Stomach (tissue), 9 donors: ENCODE results near the gene GNS. TPM values are rescaled to one million over a fixed set of nuclear protein-coding genes. Genes with fewer than 3 reads are reported as not detected.
A peak's percentile ranks its signal among the peaks of the same experiment; 100 is the strongest.

Source experiments
- DNase-seq, 2 donors: peaks; one replicate each; pipeline versions ENCODE4 v3.0.0 to v3.0.0-alpha.2; 2013 to 2019
- H3K27ac ChIP-seq, 5 donors: fragments of 200-600 bp in 4 of 5; sonication (generic) in 4 of 5; one replicate each; pipeline ENCODE4 v1.5.1; 2013 to 2019; ENCODE audit warnings: mild to moderate bottlenecking in 1 of 5, moderate library complexity in 1 of 5
- H3K27me3 ChIP-seq, 3 donors: fragments of 200-600 bp; sonication (generic); one replicate each; pipeline ENCODE4 v1.5.1; 2017 to 2019; ENCODE audit warnings: mixed run types in 1 of 3
- H3K36me3 ChIP-seq, 4 donors: fragments of 200-600 bp; sonication (generic); 1 replicate in 3 of 4; 2 replicates in 1 of 4; pipeline ENCODE4 v1.5.1; 2016 to 2019
- H3K4me1 ChIP-seq, 4 donors: fragments of 200-600 bp; sonication (generic); one replicate each; pipeline ENCODE4 v1.5.1; 2016 to 2019
- H3K4me3 ChIP-seq, 4 donors: fragments of 200-600 bp; sonication (generic) in 3 of 4; one replicate each; pipeline ENCODE4 v1.5.1; 2016 to 2019; ENCODE audit warnings: mild to moderate bottlenecking in 1 of 4
- H3K9me3 ChIP-seq, 4 donors: fragments of 200-600 bp; sonication (generic); one replicate each; pipeline ENCODE4 v1.5.1; 2016 to 2019
- EP300 ChIP-seq: sonication (generic); formaldehyde crosslinking; IDR thresholded peaks from one replicate; pipeline ENCODE4 v1.6.1; 2017; ENCODE audit warnings: antibody characterized with exemption
- POLR2A ChIP-seq, 4 donors: fragments of 450-650 bp; IDR thresholded peaks; one replicate each; pipeline ENCODE4 v1.6.1; 2016; ENCODE audit warnings: antibody characterized with exemption in 4 of 4, control low read depth in 2 of 4, mild to moderate bottlenecking in 1 of 4, moderate library complexity in 1 of 4
- POLR2AphosphoS5 ChIP-seq, 3 donors: sonication (generic); formaldehyde crosslinking; IDR thresholded peaks; one replicate each; pipeline ENCODE4 v1.6.1; 2016; ENCODE audit warnings: antibody characterized with exemption in 3 of 3
- WGBS, 5 donors: extraction: QIAGEN DNeasy Blood & Tissue Kit in 3 of 5; methylation state at CpG; one replicate each; pipeline versions ENCODE4 v1.1.5 to v1.1.7; 2013 to 2018; 5-methylcytosine and 5-hydroxymethylcytosine counted together
- intact Hi-C: fragments of 100-400 bp; cut with DNase I; formaldehyde crosslinking; loops from one replicate; pipeline ENCODE4 v1.15.1; 2023; ENCODE audit warnings: low total_unique reads
- polyA plus RNA-seq, 3 donors: library from polyadenylated mRNA; stranded (reverse); fragments of 200-250 nt; gene quantifications; one replicate each; pipeline ENCODE4 v1.2.3, GENCODE V29; 2013
- total RNA-seq, 5 donors: library from RNA; depleted of rRNA; stranded (reverse); fragments of >200 nt; gene quantifications; one replicate each; pipeline versions ENCODE4 v1.1.0 to v1.2.3, GENCODE V29; 2014 to 2016
- TF ChIP-seq, protein P1 (sequence below), 7 experiments: fragments of 450-650 bp in 4 of 7; fragments of 200-600 bp in 3 of 7; sonication (generic) in 3 of 7; IDR thresholded peaks; one replicate each; pipeline ENCODE4 v1.5.1; 2016 to 2019; ENCODE audit warnings: antibody characterized with exemption in 7 of 7, control low read depth in 2 of 7, mild to moderate bottlenecking in 1 of 7
- donor health status: healthy with polysubstance abuse.
- donor health status: Bipolar disorder and iron deficiency.
- donor health status: healthy.

GNS gene
- total and polyA plus RNA-seq, 8 donors = 9.6 to 114 (median 30.3) TPM

DNA sequence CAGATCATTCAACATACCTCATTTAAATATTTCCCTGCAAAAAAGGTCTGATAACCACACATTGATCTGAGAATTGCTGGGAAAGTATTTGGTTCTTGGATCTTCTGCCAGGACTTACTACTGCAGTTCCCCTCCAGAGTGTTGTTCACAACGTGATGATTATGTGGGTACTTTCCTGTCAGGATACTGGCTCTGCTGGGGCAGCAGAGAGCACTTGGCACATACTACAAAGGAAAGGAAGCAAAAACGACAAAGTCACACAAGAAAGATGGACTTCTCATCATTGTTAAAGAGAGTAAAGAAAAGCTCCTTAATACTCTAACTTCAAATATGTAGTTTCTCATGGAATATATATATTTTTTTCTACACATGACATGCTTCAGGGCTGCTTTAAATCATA, 11.5 kb downstream of the GNS start:
- no peak overlapping the region for H3K27ac ChIP-seq
- peaks cover 30 to 89% (median 81%) of the 10 kb centered on the region in 4 donors for H3K36me3 ChIP-seq
- no peak overlapping the region for H3K4me3 ChIP-seq
- no peaks in the 10 kb centered on the region for H3K27me3 ChIP-seq
- WGBS, 5 donors = 11 to 25% (median 21%) methylated on average over 2 of the region's 2 CpGs
- intact Hi-C loops = no loop called here
- H3K4me1 ChIP-seq = peaks cover 0 to 42% (median 0%) of the 10 kb centered on the region in 4 donors
- no peaks in the 10 kb centered on the region for H3K9me3 ChIP-seq
- no peak for DNase-seq
- TF ChIP-seq POLR2AphosphoS5 (IDR thresholded peaks at IDR 0.05) (no peak), POLR2A (IDR thresholded peaks at IDR 0.05) (no peak), EP300 (no peak)
- TF ChIP-seq, protein P1, sequence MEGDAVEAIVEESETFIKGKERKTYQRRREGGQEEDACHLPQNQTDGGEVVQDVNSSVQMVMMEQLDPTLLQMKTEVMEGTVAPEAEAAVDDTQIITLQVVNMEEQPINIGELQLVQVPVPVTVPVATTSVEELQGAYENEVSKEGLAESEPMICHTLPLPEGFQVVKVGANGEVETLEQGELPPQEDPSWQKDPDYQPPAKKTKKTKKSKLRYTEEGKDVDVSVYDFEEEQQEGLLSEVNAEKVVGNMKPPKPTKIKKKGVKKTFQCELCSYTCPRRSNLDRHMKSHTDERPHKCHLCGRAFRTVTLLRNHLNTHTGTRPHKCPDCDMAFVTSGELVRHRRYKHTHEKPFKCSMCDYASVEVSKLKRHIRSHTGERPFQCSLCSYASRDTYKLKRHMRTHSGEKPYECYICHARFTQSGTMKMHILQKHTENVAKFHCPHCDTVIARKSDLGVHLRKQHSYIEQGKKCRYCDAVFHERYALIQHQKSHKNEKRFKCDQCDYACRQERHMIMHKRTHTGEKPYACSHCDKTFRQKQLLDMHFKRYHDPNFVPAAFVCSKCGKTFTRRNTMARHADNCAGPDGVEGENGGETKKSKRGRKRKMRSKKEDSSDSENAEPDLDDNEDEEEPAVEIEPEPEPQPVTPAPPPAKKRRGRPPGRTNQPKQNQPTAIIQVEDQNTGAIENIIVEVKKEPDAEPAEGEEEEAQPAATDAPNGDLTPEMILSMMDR (IDR thresholded peaks at IDR 0.05) = no peak

DNA sequence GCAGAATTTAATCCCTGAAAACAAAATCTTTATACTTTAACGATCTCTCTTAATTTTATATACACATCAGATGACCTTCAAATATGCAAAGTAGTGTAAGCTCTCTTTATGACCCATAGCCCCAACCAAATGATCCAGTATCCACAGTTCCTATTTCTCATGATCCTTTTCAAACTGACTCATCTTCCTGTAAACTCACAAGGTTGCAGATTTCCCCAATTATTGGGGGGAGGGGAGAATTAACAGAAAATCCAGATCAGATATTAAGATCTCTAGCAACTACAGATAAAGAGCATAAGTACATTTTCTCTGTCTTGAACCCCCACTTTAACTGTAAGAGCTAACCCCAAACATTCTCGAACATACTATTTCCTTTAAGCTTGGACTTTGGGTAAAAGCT, 12.5 kb downstream of the GNS start:
- Histone ChIP-seq H3K36me3 (peaks cover 39 to 89% (median 86%) of the 10 kb centered on the region in 4 donors), H3K4me3 (no peak overlapping the region), H3K9me3 (no peaks in the 10 kb centered on the region), H3K27ac (peak overlapping the region in 1 of 5 donors; percentile 6), H3K27me3 (no peaks in the 10 kb centered on the region), H3K4me1 (peaks cover 0 to 34% (median 0%) of the 10 kb centered on the region in 4 donors)
- no peak for TF ChIP-seq POLR2AphosphoS5 (IDR thresholded peaks at IDR 0.05)
- TF ChIP-seq, protein P1 (IDR thresholded peaks at IDR 0.05) = no peak
- no peak for TF ChIP-seq POLR2A (IDR thresholded peaks at IDR 0.05)
- TF ChIP-seq EP300 = no peak
- 83 to 92% (median 85%) methylated on average over 2 of the region's 2 CpGs for WGBS, 5 donors
- no peak for DNase-seq
- intact Hi-C loops = no loop called here

DNA sequence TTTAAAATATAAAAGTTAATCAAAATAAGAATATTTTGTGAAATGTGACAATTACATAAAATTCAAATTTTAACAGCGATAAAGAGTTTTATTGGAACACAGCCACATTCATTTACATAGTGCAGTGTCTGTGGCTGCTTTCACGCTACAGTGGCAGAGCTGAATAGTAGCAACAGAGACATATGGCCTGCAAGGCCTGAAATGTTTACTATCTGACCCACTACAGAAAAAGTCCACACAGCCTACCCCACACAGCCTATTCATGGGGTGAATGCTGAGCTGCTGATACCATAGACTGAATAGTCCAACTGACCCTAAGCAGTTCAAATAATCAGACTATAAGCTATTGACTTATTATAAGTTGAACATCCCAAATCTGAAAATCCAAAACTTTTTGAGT, 13.2 kb downstream of the GNS start:
- H3K4me1 ChIP-seq = peaks cover 0 to 34% (median 0%) of the 10 kb centered on the region in 4 donors
- intact Hi-C loops = no loop called here
- no peak for DNase-seq
- WGBS, 5 donors = 74 to 97% (median 84%) methylated on average over 2 of the region's 2 CpGs
- no peaks in the 10 kb centered on the region for H3K27me3 ChIP-seq
- H3K36me3 ChIP-seq = peaks cover 39 to 89% (median 86%) of the 10 kb centered on the region in 4 donors
- no peaks in the 10 kb centered on the region for H3K9me3 ChIP-seq
- peak overlapping the region in 1 of 5 donors; percentile 10 for H3K27ac ChIP-seq
- H3K4me3 ChIP-seq = no peak overlapping the region
- TF ChIP-seq POLR2A (IDR thresholded peaks at IDR 0.05) = no peak
- TF ChIP-seq, protein P1 (IDR thresholded peaks at IDR 0.05) = no peak

DNA sequence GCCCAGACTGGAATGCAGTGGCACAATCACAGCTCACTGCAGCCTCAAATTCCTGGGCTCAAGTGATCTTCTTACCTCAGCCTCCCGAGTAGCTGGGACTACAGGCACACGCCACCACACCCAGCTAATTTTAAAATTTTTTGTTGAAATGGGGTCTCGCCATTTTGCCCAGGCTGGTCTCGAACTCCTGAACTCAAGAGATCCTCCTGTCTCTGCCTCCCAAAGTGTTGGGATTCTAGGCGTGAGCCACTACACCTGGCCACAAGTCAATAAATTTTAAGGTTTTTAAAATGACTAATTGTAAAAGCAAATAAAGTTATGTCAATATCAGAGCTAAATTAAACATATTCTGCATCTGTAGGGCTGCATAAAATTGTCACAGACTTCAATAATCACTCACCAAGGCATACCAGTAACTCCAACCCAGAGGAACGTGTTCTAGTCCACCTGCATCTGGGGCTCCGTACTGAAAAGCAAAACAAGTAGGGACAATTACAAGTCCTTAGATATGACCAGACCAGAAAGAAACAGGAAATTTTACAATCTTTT, 13.9 kb downstream of the GNS start:
- no peaks in the 10 kb centered on the region for H3K9me3 ChIP-seq
- no peak for TF ChIP-seq POLR2AphosphoS5 (IDR thresholded peaks at IDR 0.05)
- TF ChIP-seq EP300 = no peak
- no peak for TF ChIP-seq POLR2A (IDR thresholded peaks at IDR 0.05)
- TF ChIP-seq, protein P1 (IDR thresholded peaks at IDR 0.05) = no peak
- WGBS, 5 donors = 66 to 77% (median 76%) methylated on average over 7 of the region's 7 CpGs
- peaks cover 0 to 34% (median 0%) of the 10 kb centered on the region in 4 donors for H3K4me1 ChIP-seq
- no peak overlapping the region for H3K4me3 ChIP-seq
- H3K27me3 ChIP-seq = no peaks in the 10 kb centered on the region
- peaks cover 35 to 89% (median 85%) of the 10 kb centered on the region in 4 donors for H3K36me3 ChIP-seq
- intact Hi-C loops = no loop called here
- H3K27ac ChIP-seq = peak overlapping the region in 2 of 5 donors; percentile 10 to 52
- DNase-seq = no peak
